Trophoblast cell (in vitro differentiated cells and primary cell): ENCODE measurements around the gene CAPRIN2. TPM values are rescaled to one million over a fixed set of nuclear protein-coding genes. Genes with fewer than 3 reads are reported as not detected.

Experiments used
- DNase-seq, 2 donors: peaks; one replicate each; pipeline ENCODE4 v3.0.0-alpha.2; 2016
- H2AFZ ChIP-seq: 2 replicates; pipeline ENCODE4 v1.6.1; 2013; ENCODE audit warnings: low read length, moderate library complexity, mild to moderate bottlenecking; ENCODE audit not compliant: insufficient read depth, poor library complexity
- H2AK5ac ChIP-seq: 2 replicates; pipeline ENCODE4 v1.6.1; 2013; ENCODE audit warnings: mild to moderate bottlenecking, low read length
- H2BK120ac ChIP-seq: 2 replicates; pipeline ENCODE4 v1.6.1; 2013; ENCODE audit warnings: low read length, mild to moderate bottlenecking, moderate library complexity; ENCODE audit not compliant: insufficient read depth, poor library complexity
- H2BK12ac ChIP-seq: 2 replicates; pipeline ENCODE4 v1.6.1; 2013; ENCODE audit warnings: mild to moderate bottlenecking, low read length, moderate library complexity
- H2BK5ac ChIP-seq: 2 replicates; pipeline ENCODE4 v1.6.1; 2013; ENCODE audit warnings: low read length, low read depth, moderate library complexity, mild to moderate bottlenecking; ENCODE audit not compliant: poor library complexity
- H3K14ac ChIP-seq: 2 replicates; pipeline ENCODE4 v1.6.1; 2013; ENCODE audit warnings: mild to moderate bottlenecking, low read length
- H3K18ac ChIP-seq: 2 replicates; pipeline ENCODE4 v1.6.1; 2013; ENCODE audit warnings: mild to moderate bottlenecking, low read length
- H3K23ac ChIP-seq: 2 replicates; pipeline ENCODE4 v1.6.1; 2013; ENCODE audit warnings: low read length
- H3K27ac ChIP-seq: 2 replicates; pipeline ENCODE4 v1.5.1; 2013; ENCODE audit warnings: low read depth, mild to moderate bottlenecking, inconsistent platforms, low read length, moderate library complexity
- H3K27me3 ChIP-seq: 2 replicates; pipeline ENCODE4 v1.6.1; 2013; ENCODE audit warnings: inconsistent platforms, mild to moderate bottlenecking, low read length, moderate library complexity; ENCODE audit not compliant: insufficient read depth
- H3K36me3 ChIP-seq, 2 experiments: 1 replicate in 1 of 2; 2 replicates in 1 of 2; pipeline ENCODE4 v1.6.1; 2013; ENCODE audit warnings: low read length in 2 of 2, mild to moderate bottlenecking in 2 of 2, moderate library complexity in 1 of 2; ENCODE audit not compliant: insufficient read depth in 2 of 2, control insufficient read depth in 1 of 2
- H3K4ac ChIP-seq: 2 replicates; pipeline ENCODE4 v1.6.1; 2013; ENCODE audit warnings: low read depth, mild to moderate bottlenecking, low read length, moderate library complexity
- H3K4me1 ChIP-seq, 2 experiments: 1 replicate in 1 of 2; 2 replicates in 1 of 2; pipeline ENCODE4 v1.6.1; 2013; ENCODE audit warnings: low read length in 2 of 2, mild to moderate bottlenecking in 2 of 2, moderate library complexity in 1 of 2; ENCODE audit not compliant: insufficient read depth in 2 of 2, control insufficient read depth in 1 of 2
- H3K4me2 ChIP-seq: 2 replicates; pipeline ENCODE4 v1.6.1; 2013; ENCODE audit warnings: inconsistent platforms, mild to moderate bottlenecking, low read length, moderate library complexity
- H3K4me3 ChIP-seq: 2 replicates; pipeline ENCODE4 v1.5.1; 2013; ENCODE audit warnings: mild to moderate bottlenecking, low read depth, low read length, inconsistent platforms
- H3K79me1 ChIP-seq: one replicate; pipeline ENCODE4 v1.6.1; 2013; ENCODE audit warnings: low read length
- H3K79me2 ChIP-seq: 2 replicates; pipeline ENCODE4 v1.6.1; 2013; ENCODE audit warnings: low read length, mild to moderate bottlenecking; ENCODE audit not compliant: control insufficient read depth, insufficient read depth, poor library complexity
- H3K9ac ChIP-seq: 2 replicates; pipeline ENCODE4 v1.6.1; 2013; ENCODE audit warnings: mild to moderate bottlenecking, low read length
- H3K9me3 ChIP-seq: 2 replicates; pipeline ENCODE4 v1.6.1; 2013; ENCODE audit warnings: low read depth, mild to moderate bottlenecking, control low read depth, inconsistent platforms, low read length; ENCODE audit not compliant: insufficient read depth
- H4K12ac ChIP-seq: 2 replicates; pipeline ENCODE4 v1.6.1; 2013; ENCODE audit warnings: low read depth, mild to moderate bottlenecking, low read length, moderate library complexity
- H4K8ac ChIP-seq: 2 replicates; pipeline ENCODE4 v1.6.1; 2013; ENCODE audit warnings: low read depth, mild to moderate bottlenecking, low read length, moderate library complexity
- H4K91ac ChIP-seq: one replicate; pipeline ENCODE4 v1.6.1; 2013; ENCODE audit warnings: low read depth, mild to moderate bottlenecking, low read length, moderate library complexity
- WGBS: extraction: QIAGEN DNeasy Blood & Tissue Kit; methylation state at CpG from one replicate; pipeline ENCODE4 v1.1.7; 2013; ENCODE audit warnings: missing lambda C conversion rate; ENCODE audit not compliant: insufficient read length, insufficient coverage; ENCODE audit errors: extremely low coverage; 5-methylcytosine and 5-hydroxymethylcytosine counted together
- polyA plus RNA-seq: library from polyadenylated mRNA; stranded (reverse); fragments of 200-250 nt; gene quantifications from 2 replicates; pipeline ENCODE4 v1.2.3, GENCODE V29; 2013

The CAPRIN2 gene, protein sequence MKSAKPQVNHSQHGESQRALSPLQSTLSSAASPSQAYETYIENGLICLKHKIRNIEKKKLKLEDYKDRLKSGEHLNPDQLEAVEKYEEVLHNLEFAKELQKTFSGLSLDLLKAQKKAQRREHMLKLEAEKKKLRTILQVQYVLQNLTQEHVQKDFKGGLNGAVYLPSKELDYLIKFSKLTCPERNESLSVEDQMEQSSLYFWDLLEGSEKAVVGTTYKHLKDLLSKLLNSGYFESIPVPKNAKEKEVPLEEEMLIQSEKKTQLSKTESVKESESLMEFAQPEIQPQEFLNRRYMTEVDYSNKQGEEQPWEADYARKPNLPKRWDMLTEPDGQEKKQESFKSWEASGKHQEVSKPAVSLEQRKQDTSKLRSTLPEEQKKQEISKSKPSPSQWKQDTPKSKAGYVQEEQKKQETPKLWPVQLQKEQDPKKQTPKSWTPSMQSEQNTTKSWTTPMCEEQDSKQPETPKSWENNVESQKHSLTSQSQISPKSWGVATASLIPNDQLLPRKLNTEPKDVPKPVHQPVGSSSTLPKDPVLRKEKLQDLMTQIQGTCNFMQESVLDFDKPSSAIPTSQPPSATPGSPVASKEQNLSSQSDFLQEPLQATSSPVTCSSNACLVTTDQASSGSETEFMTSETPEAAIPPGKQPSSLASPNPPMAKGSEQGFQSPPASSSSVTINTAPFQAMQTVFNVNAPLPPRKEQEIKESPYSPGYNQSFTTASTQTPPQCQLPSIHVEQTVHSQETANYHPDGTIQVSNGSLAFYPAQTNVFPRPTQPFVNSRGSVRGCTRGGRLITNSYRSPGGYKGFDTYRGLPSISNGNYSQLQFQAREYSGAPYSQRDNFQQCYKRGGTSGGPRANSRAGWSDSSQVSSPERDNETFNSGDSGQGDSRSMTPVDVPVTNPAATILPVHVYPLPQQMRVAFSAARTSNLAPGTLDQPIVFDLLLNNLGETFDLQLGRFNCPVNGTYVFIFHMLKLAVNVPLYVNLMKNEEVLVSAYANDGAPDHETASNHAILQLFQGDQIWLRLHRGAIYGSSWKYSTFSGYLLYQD
- polyA plus RNA-seq: 16.7 and 17.8 TPM in 2 replicates

DNA sequence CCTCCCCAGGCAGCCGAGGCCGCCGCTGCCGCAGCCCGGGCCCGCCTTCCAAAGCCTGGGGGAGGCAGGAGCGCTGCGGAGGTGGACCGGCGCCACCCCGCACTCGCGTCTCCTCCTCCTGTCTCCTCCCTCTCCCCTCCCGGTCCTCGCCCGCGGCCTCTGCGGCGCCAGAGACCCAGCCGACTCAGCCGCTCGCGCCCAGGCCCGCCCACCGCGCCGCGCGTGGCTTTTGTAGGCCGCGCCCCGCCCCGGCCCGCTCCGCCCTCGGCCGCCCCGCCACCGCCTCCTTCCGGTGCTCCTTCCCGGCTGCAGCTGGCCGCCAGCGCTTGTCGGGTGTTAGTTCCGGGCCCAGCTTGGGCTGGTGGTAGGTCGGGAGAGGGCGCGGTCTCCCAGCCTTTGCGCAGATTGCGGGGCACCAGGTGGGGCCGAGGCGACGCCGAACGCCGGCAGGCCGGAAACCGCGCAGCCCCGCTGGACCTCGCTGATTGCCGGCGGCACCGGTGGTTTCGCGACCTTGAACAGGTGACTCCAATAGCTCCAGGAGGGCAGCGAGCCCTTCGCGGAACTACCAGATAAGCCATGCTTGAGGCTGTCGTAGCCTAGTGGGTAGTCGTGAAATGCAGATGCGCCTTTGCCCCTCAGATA lies at the start of gene CAPRIN2:
CAPRIN2 (minus strand) TSS at position 202 of the 645 bp plus-strand sequence. CDS start 1,431 bp downstream, outside the sequence.
- Histone ChIP-seq H3K79me1 (peaks cover 8% of the 10 kb centered on the region), H3K4me1 (peaks cover 0 to 3% of the 10 kb centered on the region in 2 experiments), H2AK5ac (peak within 1 kb of the TSS; percentile 20), H3K27me3 (no peaks in the 10 kb centered on the region), H3K9me3 (no peaks in the 10 kb centered on the region), H3K14ac (peak within 1 kb of the TSS; percentile 55), H2BK5ac (peak within 1 kb of the TSS; percentile 56), H4K91ac (peak within 1 kb of the TSS; percentile 70), H2BK120ac (peak within 1 kb of the TSS; percentile 70), H3K4me3 (peak within 1 kb of the TSS; percentile 79), H3K4me2 (peak within 1 kb of the TSS; percentile 98), H2AFZ (peak within 1 kb of the TSS; percentile 81), H3K18ac (peak within 1 kb of the TSS; percentile 62), H3K79me2 (peaks cover 5% of the 10 kb centered on the region), H4K8ac (peak within 1 kb of the TSS; percentile 88), H2BK12ac (no peak within 1 kb of the TSS), H3K27ac (peak within 1 kb of the TSS; percentile 75), H4K12ac (peak within 1 kb of the TSS; percentile 66), H3K4ac (no peak within 1 kb of the TSS), H3K36me3 (no peaks in the 10 kb centered on the region), H3K23ac (peak within 1 kb of the TSS; percentile 63), H3K9ac (peak within 1 kb of the TSS; percentile 54)
- no CpG with 5 or more reads among the region's 72 CpGs for WGBS
- DNase-seq: peak; percentile 93 to 95

DNA sequence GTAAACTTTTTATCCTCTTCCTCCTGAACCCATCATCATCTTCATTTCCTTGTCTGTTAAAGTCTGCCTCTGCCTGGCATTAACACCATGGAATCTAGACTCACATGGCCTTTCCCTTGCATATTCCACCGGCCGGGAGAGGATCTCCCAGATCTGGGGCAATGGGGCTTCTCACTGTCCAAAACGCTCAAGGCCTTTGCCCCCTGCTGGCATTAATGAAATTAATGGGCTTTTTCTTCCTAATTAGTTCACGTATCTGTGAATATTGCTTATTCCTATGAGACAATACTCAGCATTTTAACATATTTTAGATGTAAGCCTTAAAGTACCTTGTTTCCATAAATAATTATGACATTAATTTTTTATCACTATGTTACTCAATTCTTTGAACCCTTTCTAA lies 42.9 kb upstream of the CAPRIN2 start:
- H3K23ac ChIP-seq: no peak overlapping the region
- H3K4me2 ChIP-seq: no peak overlapping the region
- DNase-seq: no peak
- H3K27ac ChIP-seq: no peak overlapping the region
- no peak overlapping the region for H3K14ac ChIP-seq
- no peak overlapping the region for H4K12ac ChIP-seq
- no peak overlapping the region for H4K91ac ChIP-seq
- no peak overlapping the region for H2BK5ac ChIP-seq
- H3K4me3 ChIP-seq: no peak overlapping the region
- H3K79me1 ChIP-seq: peaks cover 9% of the 10 kb centered on the region
- H4K8ac ChIP-seq: no peak overlapping the region
- no peak overlapping the region for H3K9ac ChIP-seq
- no peaks in the 10 kb centered on the region for H3K36me3 ChIP-seq
- no peaks in the 10 kb centered on the region for H3K27me3 ChIP-seq
- no peaks in the 10 kb centered on the region for H3K9me3 ChIP-seq
- no peak overlapping the region for H3K18ac ChIP-seq
- H3K4me1 ChIP-seq: peaks cover 5 to 22% of the 10 kb centered on the region in 2 experiments
- no peak overlapping the region for H2AFZ ChIP-seq
- H2AK5ac ChIP-seq: no peak overlapping the region
- H3K4ac ChIP-seq: no peak overlapping the region
- H2BK120ac ChIP-seq: no peak overlapping the region
- no peaks in the 10 kb centered on the region for H3K79me2 ChIP-seq
- no peak overlapping the region for H2BK12ac ChIP-seq
- no CpG with 5 or more reads among the region's 4 CpGs for WGBS

DNA sequence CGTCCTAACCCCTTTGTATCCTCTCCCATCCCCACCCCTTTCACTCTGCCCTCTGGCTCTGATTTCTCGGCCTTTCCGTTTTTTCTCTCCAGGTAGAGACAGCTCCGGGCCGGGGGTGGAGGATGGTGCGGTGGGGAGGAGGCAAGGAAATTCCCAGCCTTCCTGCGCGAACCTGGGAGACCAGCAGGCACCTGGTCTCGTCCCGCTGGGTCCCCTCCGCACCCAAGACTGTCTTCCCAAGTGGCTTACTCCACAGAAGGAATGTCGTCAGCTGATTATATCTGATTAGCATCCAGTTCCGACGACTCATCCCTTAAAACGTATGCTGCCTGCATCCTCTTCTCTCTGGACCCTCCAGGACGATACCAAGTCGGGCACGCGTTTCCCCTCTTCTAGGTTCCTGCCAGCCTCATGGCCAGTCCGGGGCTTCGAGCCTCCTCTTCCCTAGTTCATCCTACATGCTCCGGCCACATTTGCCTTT lies 42.2 kb upstream of the CAPRIN2 start:
- H3K27me3 ChIP-seq: no peaks in the 10 kb centered on the region
- H3K4me2 ChIP-seq: peak overlapping the region; percentile 94
- H3K4me3 ChIP-seq: no peak overlapping the region
- no peak overlapping the region for H4K12ac ChIP-seq
- H3K9ac ChIP-seq: no peak overlapping the region
- H3K4ac ChIP-seq: no peak overlapping the region
- no peaks in the 10 kb centered on the region for H3K9me3 ChIP-seq
- H2BK12ac ChIP-seq: no peak overlapping the region
- no peaks in the 10 kb centered on the region for H3K79me2 ChIP-seq
- no peak overlapping the region for H2BK120ac ChIP-seq
- peaks cover 5 to 22% of the 10 kb centered on the region in 2 experiments for H3K4me1 ChIP-seq
- no CpG with 5 or more reads among the region's 22 CpGs for WGBS
- H4K91ac ChIP-seq: no peak overlapping the region
- H4K8ac ChIP-seq: no peak overlapping the region
- H3K36me3 ChIP-seq: no peaks in the 10 kb centered on the region
- H3K14ac ChIP-seq: no peak overlapping the region
- H3K27ac ChIP-seq: no peak overlapping the region
- H3K79me1 ChIP-seq: peaks cover 9% of the 10 kb centered on the region
- H3K23ac ChIP-seq: no peak overlapping the region
- H2AFZ ChIP-seq: no peak overlapping the region
- DNase-seq: peak in 1 of 2 donors; percentile 11
- no peak overlapping the region for H3K18ac ChIP-seq
- H2AK5ac ChIP-seq: no peak overlapping the region
- H2BK5ac ChIP-seq: no peak overlapping the region
